CD4-positive, alpha-beta T cell treated with Interleukin-4 for 4 hours (primary cell): ENCODE measurements around the gene LY9.

Experiments used
- DNase-seq: peaks from one replicate; pipeline ENCODE4 v3.0.0-alpha.2; 2020

The LY9 gene, protein sequence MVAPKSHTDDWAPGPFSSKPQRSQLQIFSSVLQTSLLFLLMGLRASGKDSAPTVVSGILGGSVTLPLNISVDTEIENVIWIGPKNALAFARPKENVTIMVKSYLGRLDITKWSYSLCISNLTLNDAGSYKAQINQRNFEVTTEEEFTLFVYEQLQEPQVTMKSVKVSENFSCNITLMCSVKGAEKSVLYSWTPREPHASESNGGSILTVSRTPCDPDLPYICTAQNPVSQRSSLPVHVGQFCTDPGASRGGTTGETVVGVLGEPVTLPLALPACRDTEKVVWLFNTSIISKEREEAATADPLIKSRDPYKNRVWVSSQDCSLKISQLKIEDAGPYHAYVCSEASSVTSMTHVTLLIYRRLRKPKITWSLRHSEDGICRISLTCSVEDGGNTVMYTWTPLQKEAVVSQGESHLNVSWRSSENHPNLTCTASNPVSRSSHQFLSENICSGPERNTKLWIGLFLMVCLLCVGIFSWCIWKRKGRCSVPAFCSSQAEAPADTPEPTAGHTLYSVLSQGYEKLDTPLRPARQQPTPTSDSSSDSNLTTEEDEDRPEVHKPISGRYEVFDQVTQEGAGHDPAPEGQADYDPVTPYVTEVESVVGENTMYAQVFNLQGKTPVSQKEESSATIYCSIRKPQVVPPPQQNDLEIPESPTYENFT

DNA sequence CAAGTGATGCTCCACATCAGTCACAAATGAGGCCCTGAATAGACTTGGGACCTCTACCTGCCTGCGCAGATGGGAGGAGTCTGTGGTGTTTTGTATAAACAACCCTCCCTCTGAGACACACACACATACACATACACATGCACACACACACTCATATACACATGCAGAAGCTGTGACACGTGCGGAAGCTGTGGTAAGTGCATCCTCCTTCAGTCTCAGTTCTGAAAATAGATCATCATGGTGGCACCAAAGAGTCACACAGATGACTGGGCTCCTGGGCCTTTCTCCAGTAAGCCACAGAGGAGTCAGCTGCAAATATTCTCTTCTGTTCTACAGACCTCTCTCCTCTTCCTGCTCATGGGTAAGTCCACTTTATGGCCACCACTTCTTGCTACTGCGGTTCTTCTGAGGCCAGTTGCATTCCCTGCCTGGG lies at the start of gene LY9:
TSS of gene LY9 (plus strand) at position 224 of the 433 bp plus-strand sequence. CDS start at position 238, 14 bp downstream.
- peak; percentile 96 for DNase-seq

DNA sequence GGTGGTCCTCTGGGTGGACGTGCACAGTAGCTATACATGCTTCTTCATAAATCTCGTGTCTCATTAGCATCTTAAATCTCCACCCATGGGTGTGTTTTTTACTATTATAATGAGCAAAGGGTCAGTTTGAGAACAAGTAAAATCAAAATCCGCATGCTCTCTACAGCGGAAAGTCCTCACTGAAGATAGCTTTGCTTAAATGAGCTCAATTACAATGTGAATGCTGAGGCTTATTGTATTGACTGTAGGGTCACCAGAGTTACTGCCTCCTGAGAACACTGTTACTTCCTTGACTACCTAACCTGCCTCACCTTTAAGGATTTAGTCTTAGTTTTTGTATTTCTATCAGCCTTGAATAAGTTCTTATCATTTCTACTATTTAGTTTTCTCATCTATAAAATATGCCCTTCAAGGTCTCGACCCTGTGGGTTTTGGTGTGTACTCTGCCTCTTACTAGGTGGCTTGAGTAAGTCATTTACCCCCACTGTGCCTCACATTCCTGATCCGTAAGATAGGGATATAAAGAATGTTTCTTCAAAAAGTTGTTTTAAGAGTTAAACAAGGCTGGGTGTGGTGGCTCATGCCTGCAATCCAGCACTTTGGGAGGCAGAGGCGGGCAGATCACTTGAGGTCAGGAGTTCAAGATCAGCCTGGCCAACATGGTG lies 49.0 kb upstream of the LY9 start:
- DNase-seq = no peak

DNA sequence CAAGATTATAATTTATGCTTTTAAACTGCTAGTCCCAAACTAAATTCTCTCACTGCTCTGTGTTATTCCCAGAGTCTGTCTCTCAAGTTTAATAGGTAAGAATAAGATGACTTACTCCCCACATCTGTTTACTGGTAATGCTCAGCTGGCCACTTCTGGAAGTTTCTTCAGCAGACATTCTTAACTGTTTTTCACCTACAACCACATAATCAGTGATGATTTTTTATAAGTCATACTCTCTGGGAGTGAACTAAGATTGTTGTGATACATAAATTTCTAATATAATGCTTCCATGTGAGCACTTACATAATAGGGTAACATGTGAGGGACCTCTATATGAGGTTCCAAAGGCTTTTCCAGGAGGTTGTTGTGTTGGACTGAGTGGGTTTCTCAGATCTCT lies 48.3 kb upstream of the LY9 start:
- DNase-seq = no peak

DNA sequence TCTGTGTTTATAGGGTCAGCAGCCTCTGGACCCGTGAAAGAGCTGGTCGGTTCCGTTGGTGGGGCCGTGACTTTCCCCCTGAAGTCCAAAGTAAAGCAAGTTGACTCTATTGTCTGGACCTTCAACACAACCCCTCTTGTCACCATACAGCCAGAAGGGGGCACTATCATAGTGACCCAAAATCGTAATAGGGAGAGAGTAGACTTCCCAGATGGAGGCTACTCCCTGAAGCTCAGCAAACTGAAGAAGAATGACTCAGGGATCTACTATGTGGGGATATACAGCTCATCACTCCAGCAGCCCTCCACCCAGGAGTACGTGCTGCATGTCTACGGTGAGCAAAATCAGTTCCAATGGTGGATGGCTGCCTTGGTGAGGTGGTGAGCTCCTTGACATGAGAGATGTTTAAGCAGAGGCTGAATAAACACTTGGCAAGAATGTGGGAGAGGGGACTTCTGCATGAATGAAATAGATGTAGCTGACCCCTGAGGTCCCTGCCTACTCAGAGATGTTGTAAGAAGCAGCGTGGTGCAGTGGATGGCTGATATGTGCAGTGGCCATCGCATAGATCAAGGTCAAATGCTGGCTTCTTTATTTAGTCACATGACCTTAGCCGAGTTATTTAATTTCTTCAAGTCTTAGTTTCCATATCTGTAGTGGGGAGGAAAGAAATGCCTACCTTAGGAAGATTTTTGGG lies 47.6 kb upstream of the LY9 start:
- no peak for DNase-seq

DNA sequence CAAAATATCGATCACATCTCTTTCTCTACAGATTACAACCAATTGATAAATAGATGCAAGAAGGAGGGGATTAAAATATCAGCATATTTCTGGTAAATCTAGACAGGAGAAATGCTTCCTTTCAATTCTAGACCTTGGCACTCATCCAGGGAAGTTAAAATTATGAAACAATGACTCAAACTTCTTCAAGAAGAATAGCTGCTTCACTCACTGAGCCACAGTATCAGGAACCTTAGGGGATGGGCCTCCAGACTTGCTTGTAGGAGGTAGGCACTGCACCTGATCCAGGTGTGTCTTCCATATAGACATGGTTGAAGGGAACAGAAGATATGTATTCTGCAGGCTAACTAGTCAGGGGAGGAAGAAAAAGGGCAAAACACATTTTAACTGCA lies 47.1 kb upstream of the LY9 start:
- no peak for DNase-seq

DNA sequence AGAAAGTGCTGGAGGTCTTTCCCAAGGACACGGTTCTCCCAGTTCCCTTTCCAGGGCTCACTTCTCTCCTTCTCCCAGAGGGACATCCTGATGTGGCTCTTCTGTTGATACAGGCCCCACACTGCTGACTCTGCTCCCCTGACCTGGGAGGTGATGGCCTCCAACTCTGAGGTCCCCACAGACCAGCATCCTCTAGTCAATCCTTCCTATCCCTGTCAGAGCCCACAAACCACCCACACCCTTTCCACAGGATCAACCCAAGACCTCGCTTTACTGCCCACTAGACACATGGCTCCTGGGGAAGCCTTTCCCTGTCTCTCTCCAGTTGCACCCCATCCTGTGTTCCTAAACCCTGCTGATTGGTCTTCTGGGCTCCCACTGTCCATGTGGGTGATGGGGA lies 45.4 kb upstream of the LY9 start:
- DNase-seq = no peak

DNA sequence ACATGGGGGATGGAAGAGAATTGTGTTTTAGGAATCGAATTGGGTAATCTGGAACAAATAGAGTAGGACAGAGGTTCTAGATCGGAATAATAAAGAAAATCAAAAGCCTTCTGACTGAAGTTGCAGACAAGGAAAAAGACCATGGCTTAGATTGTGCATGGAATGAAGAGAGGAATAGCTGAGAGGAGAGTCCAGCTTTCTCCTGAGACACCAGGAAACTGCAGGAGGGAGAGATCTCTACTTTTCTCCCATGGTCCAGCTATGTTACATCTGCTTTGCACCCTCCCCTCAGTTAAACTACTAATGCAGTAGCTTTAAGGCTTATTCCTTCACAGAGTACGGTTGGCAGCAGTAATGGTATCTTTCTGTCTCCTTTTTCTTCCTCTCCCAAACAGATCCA lies 43.6 kb upstream of the LY9 start:
- DNase-seq = no peak

DNA sequence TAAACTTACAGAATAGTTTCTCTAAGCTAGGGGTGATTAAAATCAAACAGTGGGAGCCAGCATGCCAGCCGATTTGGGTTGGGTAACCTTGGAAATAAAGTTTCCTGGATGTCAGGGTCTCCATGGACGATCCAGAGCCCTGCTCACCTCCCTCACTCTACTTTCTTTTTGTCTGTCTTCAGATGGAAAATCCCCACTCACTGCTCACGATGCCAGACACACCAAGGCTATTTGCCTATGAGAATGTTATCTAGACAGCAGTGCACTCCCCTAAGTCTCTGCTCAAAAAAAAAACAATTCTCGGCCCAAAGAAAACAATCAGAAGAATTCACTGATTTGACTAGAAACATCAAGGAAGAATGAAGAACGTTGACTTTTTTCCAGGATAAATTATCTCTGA lies 43.0 kb upstream of the LY9 start:
- no peak for DNase-seq

DNA sequence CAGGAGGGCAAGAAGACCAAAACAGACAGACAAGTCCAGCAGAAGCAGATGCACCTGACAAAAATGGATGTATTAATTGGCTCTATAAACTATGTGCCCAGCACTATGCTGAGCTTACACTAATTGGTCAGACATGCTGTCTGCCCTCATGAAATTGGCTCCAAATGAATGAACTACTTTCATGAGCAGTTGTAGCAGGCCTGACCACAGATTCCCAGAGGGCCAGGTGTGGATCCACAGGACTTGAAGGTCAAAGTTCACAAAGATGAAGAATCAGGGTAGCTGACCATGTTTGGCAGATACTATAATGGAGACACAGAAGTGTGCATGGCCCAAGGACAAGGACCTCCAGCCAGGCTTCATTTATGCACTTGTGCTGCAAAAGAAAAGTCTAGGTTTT lies 42.4 kb upstream of the LY9 start:
- no peak for DNase-seq

DNA sequence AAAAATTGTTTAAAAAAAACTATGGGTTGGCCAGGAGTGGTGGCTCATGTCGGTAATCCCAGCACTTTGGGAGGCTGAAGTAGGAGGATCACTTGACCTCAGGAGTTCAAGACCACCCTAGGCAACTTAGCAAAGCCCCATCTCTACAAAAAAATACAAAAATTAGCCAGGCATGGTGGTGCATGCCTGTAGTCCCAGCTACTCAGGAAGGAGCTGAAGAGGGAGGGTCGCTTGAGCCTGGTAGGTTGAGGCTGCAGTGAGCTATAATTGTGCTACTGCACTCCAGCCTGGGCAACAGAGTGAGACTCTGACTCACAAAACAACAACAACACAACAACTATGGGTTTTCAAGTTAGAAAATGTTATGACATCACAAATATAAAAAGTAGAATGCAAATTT lies 40.5 kb upstream of the LY9 start:
- no peak for DNase-seq

DNA sequence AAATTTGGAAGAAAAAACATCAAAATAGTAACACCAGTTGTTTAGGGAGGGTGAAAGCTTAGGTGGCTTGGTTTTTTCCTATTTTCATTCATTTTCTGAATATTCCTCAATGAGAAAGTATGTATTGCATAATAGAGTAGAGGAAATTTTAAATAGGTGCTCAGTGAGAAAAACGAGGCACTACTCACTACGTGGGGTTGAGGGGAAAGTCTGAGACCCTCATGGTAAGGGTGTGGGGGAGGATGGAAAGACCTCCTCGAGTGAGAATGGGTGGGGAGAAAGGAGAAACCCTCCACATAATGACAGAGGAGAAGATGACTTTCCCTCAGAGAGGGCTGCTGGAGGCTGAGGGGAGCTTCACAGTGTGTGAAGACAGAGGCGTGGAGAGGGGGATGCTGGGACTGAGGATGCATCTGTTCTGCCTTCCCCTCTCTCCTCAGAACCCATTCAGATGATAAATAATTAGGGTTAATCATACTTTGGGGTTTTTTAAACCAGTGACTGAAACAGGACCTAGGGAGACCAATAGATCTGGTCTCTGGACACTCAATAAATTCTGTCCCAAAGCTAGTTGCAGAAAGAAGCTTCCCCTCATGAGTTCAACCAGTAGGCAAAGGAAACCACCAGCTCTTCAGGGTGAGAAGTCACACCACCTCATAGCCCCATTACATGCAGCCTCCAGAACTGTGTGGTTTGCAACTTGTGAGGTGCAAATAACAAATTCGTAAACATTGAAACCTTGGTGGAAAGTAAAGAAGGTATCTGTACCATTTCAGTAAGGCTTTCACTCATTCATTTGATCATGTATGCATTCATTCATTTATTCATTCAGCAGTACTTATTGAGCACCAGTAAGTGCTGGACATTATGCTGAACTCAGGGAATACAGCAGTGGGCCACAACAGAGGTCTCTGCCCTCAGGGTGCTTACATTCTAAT lies 39.8 kb upstream of the LY9 start:
- peak; percentile 67 for DNase-seq

DNA sequence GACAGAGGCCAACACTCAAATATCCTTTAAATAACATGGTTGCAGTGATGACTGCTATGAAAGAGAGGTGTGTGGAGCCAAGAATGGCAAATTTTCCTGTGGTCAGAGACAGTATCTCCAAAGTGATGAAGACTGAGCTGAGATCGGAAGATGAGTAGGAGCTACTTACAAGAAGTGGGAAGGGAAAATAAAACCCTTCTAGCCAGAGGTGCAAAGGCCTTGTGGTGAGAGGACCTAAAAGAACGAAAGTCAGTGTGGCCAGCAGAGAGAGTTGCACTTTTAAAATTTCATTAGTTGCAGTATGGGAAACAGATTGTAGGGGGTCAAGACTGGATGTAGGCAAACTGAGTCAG lies 39.1 kb upstream of the LY9 start:
- DNase-seq = no peak

DNA sequence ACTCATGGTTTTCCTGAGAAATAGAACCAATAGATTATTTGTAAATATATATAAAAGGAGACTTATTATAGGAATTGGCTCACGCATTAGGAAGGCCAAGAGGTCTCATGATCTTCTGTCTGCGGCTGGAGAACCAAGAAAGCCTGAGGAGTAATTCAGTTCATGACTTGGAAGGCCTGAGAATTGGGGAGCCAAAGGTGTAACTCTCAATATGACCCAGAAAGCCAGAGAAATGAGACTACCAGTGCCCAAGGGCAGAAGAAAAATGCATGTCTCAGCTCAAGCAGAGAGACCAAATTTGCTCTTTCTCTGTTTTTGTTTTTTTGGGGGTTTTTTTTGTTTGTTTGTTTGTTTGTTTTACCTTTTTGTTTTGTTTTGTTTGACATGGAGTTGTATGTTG lies 37.5 kb upstream of the LY9 start:
- no peak for DNase-seq

DNA sequence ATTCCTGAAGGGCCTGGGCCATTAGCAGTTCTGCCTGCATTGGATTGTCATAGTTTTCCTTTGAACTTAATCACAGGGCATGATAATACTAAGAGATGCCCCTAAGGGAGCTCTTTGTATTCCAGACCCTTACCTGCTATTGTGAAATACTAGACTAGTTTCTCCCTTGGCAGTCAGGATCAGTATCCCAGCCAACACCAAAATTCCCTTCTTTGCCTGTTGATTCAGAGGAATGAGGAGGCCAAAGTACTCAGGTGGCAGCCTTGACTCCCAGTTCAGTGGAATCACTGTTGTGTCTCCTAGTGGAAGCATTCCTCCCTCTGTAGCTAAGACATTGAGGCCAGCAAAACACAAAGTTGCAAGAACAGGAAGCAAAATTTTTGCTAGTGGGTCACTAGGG lies 36.2 kb upstream of the LY9 start:
- DNase-seq = no peak

DNA sequence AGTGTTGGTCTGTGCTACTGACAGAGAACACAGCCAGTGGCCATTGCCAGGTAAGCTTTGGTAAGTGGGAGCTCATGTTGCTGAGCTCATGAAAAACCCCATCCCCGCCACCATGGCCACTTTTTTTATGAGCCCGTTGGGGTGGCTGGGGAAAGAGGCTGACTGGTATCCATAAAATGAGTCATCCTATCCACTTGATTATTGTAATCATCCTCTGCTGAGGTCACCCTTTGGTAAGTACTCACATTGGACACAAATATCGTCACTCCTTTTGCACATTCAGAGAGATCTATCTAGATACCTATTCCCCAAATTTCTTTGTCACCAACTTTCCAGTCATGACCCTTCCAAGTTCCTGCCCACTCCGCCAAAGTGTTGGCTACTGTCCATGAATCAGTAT lies 34.9 kb upstream of the LY9 start:
- DNase-seq = no peak

DNA sequence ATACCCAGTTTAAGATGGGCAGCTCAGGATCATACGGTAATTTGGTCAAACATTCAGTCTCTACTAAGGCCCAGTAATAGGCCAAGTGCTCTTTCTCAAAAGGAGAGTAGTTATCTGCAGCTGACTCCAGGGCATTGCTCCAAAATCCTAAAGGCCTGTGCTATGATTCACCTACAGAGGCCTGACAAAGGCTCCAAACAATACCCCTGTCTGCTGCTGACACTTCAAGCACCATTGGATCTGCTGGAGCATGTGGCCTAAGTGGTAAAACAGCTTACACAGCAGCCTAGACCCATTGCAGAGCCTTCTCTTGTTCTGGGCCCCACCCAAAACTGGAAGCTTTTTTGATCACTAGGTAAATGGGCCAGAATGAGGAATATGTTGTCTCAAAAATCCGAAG lies 34.1 kb upstream of the LY9 start:
- no peak for DNase-seq

DNA sequence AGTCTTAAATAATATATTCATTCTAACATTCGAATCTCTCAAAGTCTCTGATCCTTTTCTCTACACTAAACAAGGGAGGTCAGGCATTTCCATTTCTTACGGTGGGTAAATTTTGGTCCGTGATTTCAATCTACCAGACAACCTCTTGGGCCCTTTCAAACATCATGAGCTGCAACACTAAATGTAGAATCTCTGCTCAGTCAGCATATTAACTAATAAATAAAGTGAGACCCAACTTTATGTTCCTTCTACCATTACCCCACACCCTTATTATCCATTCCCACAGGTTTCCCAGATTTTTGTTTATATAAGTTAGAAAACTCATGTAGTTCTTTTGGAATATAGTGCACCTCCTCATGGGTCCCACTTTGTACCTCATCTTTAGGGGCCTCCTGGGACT lies 32.0 kb upstream of the LY9 start:
- no peak for DNase-seq

DNA sequence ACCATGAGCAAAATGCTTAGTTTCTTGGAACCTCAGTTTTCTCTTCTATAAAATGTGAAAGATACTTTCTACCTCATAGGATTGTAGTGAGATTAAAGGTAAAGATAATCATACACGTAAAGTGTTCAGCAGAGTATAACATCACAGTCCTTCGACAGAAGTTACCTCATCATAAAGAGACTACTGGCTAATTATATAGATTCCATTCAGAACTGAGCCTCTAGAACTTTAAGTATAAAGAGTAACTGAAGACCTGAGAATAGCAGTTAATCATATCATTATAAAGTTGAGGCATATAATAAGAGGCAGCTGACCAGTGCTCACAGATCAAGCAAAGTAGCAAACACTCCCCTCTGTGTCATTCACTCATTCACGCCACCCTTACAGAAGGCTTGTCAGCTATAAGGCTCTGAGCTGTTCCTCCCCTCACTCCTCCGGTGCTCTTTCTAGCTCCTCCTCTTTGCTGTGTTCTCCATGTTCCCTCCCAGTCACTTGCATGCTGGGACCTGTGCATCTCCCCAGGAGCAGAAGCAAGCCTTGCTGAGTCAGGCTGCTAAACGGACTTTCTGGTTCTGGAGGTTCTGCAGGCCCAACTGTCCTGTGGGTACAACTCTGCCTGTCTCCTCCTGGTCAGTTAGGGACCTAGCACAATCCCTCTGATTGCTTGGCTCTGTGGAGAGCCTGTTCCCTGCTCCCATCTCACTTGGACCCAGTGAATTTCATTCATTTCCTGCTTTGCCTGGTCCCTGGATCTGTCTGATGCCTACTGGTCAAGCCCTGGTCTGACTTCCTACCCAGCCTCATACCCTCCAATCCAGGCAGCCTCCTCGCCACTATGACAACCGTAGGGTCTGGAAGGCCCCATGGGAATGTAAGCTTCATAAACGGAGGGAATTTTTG lies 28.3 kb upstream of the LY9 start:
- DNase-seq = peak; percentile 31

DNA sequence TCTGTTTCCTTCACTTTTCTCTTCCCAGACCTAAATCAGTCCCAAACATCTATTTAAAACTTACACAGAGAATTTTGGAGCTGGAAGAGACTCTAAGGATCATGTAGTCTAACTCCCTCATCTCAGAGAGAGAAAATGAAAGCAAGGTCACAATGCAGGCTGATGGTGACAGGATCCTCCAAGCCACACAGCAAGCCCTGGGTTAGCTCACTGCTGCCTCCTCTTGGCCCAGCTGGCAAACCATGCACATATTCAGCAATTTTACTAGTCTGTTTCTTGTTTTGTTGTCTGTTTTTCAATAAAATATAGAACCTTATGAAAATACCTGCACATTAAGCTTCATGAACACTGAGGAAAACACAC lies 27.7 kb upstream of the LY9 start:
- DNase-seq = peak; percentile 89

DNA sequence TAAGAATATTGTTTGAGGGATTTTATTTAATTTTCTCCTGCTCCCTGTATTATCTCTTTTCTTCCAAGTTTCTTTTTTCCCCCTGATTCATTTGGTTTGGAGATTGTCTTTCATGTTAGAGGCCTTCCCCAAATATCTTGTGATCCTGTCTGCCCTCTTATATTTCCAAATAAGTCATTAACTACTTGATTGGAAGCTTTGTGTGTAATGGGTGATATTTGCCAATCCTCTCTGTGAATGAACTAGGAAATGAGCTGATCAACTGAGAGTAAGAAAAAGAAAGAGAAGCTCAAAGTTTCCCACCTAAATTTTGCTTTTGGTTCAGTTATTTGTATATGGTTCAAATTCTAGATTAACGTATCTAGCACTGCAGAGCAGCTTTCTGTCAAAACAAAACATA lies 23.6 kb upstream of the LY9 start:
- no peak for DNase-seq

DNA sequence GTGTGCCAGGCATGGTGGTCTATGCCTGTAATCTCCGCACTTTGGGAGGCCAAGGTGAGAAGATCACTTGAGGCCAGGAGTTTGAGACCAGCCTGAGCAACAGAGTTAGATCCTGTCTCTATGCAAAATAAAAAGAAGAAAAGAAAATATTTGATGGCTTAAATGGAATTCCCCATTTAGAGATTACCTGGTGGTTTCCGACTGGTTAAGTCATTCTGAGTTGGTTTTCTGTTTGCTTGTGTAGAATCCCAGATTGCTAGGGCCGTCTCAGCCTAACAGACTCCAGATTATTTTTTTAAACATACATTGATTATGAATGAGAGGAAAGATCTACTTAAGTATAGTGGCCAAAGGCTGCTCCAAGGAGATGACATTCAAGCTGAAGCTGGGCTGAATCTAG lies 22.9 kb upstream of the LY9 start:
- DNase-seq = no peak
